Immature natural killer cell (primary cell): ENCODE results near the gene SLC7A4. TPM values are rescaled to one million over a fixed set of nuclear protein-coding genes. Genes with fewer than 3 reads are reported as not detected.
"Not testable (repeated sequence)": the region's sequence is repeated elsewhere in the genome, so short reads cannot be mapped to it uniquely, and the experiment has no call there.

Experiments
- DNase-seq, 3 donors: peaks; one replicate each; pipeline ENCODE4 v3.0.0; 2022; ENCODE audit warnings: mixed read lengths in 1 of 3
- H3K27ac Mint-ChIP-seq, 6 donors: one replicate each; pipeline ENCODE4 v1.8.0; 2020; ENCODE audit warnings: mixed read lengths in 6 of 6, mild to moderate bottlenecking in 5 of 6, inconsistent platforms in 4 of 6, moderate library complexity in 3 of 6
- H3K27me3 Mint-ChIP-seq, 3 donors: one replicate each; pipeline ENCODE4 v1.8.0; 2020 to 2021; ENCODE audit warnings: low read depth in 3 of 3, mild to moderate bottlenecking in 3 of 3, mixed read lengths in 3 of 3, moderate library complexity in 3 of 3, inconsistent platforms in 1 of 3
- H3K36me3 Mint-ChIP-seq, 3 donors: one replicate each; pipeline ENCODE4 v1.8.0; 2020; ENCODE audit warnings: mixed read lengths in 3 of 3, inconsistent platforms in 2 of 3, mild to moderate bottlenecking in 2 of 3
- H3K4me1 Mint-ChIP-seq, 2 donors: one replicate each; pipeline ENCODE4 v1.8.0; 2020; ENCODE audit warnings: inconsistent platforms in 2 of 2, mild to moderate bottlenecking in 2 of 2, mixed read lengths in 2 of 2, moderate library complexity in 1 of 2
- H3K4me3 Mint-ChIP-seq, 5 donors: one replicate each; pipeline ENCODE4 v1.8.0; 2020; ENCODE audit warnings: mild to moderate bottlenecking in 5 of 5, mixed read lengths in 5 of 5, inconsistent platforms in 3 of 5, moderate library complexity in 3 of 5
- H3K9me3 Mint-ChIP-seq, 6 donors: one replicate each; pipeline ENCODE4 v1.8.0; 2020; ENCODE audit warnings: mild to moderate bottlenecking in 6 of 6, mixed read lengths in 6 of 6, inconsistent platforms in 4 of 6, moderate library complexity in 3 of 6
- polyA plus RNA-seq, 3 donors: library from polyadenylated mRNA; unstranded; fragments of 300-500 nt; fragmentation: Illumina TruSeq; gene quantifications; one replicate each; pipeline ENCODE4 v1.2.3, GENCODE V29; 2021

Gene SLC7A4
- polyA plus RNA-seq, 3 donors from 2014 or later = not detected

DNA sequence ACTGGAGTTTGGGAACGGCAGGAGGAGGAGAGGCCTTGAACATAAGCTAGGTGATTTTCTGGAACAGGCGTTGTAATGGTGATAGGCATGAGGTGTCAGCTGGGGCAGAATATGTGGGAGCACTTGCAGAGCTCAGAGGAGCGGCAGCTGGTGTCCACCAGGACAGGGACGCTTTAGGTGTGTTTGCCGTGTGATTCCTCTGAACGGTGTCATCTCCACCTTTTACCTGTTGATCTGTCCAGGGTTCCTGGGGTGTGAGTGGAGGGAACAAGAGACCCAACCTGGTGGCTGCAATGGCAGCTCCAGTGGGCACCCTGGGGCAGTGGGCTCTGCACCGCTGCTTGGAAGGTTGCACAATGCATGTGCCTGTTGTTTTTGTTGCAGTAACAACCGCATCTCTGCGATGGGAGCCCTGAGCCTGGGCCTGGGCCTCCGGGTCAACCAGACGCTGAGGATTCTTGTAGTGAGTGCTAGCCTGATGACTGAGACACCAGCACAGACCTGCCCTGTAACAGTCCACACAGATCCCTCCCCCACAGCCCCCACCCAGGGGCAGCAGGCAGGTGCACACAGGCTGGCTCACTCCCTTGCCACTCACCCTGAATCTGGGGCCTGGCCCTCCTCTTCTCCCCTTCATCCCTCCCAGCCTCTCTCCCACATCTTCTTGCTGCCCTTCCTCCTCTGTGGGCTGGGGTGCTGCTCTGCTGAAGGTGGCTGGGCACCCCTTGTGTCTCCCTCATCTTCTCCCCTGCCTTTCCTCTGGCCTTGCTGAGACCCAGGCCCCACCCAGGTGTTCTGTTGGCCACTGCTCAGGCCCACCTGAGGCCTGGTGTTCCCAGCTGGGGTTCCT lies 22.6 kb upstream of the SLC7A4 start:
- Mint-ChIP-seq H3K27ac (no peak overlapping the region), H3K27me3 (peaks cover 0 to 4% (median 2%) of the 10 kb centered on the region in 3 donors), H3K9me3 (no peaks in the 10 kb centered on the region)

GRCh38 chr22:21054046-21054713 lies 21.8 kb upstream of the SLC7A4 start:
- H3K27ac Mint-ChIP-seq = peak overlapping the region in 1 of 6 donors; percentile 64

More for the DNA sequence above, 22.6 kb upstream of the SLC7A4 start:
- no peaks in the 10 kb centered on the region for H3K36me3 Mint-ChIP-seq
- H3K4me3 Mint-ChIP-seq = peak overlapping the region in 1 of 5 donors; percentile 46
- no peak for DNase-seq
- peaks cover 14 to 17% of the 10 kb centered on the region in 2 donors for H3K4me1 Mint-ChIP-seq

GRCh38 chr22:21052715-21053459 lies 20.5 kb upstream of the SLC7A4 start:
- H3K9me3 Mint-ChIP-seq = no peaks in the 10 kb centered on the region
- DNase-seq = no peak
- H3K4me3 Mint-ChIP-seq = no peak overlapping the region
- peaks cover 14 to 17% of the 10 kb centered on the region in 2 donors for H3K4me1 Mint-ChIP-seq
- peak overlapping the region in 1 of 6 donors; percentile 2 for H3K27ac Mint-ChIP-seq
- peaks cover 0 to 4% (median 2%) of the 10 kb centered on the region in 3 donors for H3K27me3 Mint-ChIP-seq
- H3K36me3 Mint-ChIP-seq = no peaks in the 10 kb centered on the region

More at GRCh38 chr22:21054046-21054713, 21.8 kb upstream of the SLC7A4 start:
- Mint-ChIP-seq H3K4me3 (peak overlapping the region in 1 of 5 donors; percentile 46), H3K36me3 (no peaks in the 10 kb centered on the region), H3K9me3 (no peaks in the 10 kb centered on the region), H3K27me3 (peaks cover 0 to 4% (median 2%) of the 10 kb centered on the region in 3 donors), H3K4me1 (peaks cover 14 to 17% of the 10 kb centered on the region in 2 donors)
- no peak for DNase-seq

GRCh38 chr22:21051831-21052400 lies 19.6 kb upstream of the SLC7A4 start:
- Mint-ChIP-seq H3K36me3 (no peaks in the 10 kb centered on the region), H3K27me3 (peaks cover 0 to 3% (median 2%) of the 10 kb centered on the region in 3 donors), H3K4me1 (peaks cover 13 to 17% of the 10 kb centered on the region in 2 donors), H3K27ac (no peak overlapping the region), H3K4me3 (no peak overlapping the region), H3K9me3 (no peaks in the 10 kb centered on the region)
- no peak for DNase-seq

DNA sequence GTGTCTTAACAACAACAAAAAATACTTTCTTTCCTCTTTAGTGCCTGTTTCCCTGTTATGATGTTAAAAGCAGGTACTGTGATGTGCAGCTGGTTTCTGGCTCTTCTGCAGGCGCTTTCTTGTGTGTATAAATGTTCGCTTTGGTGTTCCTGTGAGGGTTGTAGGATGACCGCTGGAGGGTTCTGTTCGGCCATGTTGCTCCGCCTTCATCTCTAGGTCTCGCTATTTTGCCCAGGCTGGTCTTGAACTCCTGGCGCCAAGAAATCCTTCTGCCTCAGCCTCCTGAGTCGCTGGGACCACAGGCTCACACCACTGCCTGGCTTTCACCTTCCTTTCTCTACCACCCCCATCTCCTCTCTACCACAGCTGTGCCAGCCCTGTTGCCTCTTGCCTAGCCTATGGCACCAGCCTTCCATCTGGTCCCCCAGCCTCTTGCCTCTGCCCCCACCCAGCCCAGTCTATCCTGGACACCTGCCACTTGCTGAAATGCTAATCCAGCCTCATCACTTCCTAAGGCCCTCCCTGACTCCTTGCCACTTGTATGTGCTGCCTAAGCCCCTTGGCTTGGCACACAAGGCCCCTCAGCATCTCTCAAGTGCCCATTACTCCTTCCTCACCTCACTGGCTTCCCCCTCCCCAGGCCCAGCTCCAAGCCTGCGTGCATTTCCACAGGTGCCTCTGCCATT lies 18.9 kb upstream of the SLC7A4 start:
- H3K4me1 Mint-ChIP-seq = peaks cover 7 to 11% of the 10 kb centered on the region in 2 donors
- H3K36me3 Mint-ChIP-seq = no peaks in the 10 kb centered on the region
- H3K27ac Mint-ChIP-seq = no peak overlapping the region
- DNase-seq = no peak
- no peaks in the 10 kb centered on the region for H3K9me3 Mint-ChIP-seq
- peaks cover 0 to 1% (median 0%) of the 10 kb centered on the region in 3 donors for H3K27me3 Mint-ChIP-seq
- no peak overlapping the region for H3K4me3 Mint-ChIP-seq

DNA sequence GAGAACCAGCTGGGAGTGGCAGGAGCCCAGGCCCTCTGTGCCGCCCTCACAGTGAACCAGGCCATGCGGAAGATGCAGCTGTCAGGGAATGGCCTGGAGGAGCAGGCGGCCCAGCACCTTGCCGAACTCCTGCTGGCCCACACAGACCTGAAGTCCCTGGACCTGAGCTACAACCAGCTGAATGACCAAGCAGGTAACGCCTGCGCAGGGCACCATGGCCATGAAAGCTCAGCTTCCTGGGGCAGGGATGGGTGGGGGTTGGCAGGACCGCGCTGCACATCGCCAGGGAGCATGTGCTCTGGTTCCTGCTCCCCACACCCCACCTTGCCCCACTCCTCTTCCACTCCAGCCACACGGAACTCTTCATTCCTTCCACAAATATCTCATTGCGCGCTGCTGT lies 16.6 kb upstream of the SLC7A4 start:
- not testable (repeated sequence) for DNase-seq, H3K36me3 Mint-ChIP-seq, H3K27ac Mint-ChIP-seq, H3K4me3 Mint-ChIP-seq, H3K9me3 Mint-ChIP-seq
- H3K27me3 Mint-ChIP-seq = peaks cover 5 to 10% (median 7%) of the 10 kb centered on the region in 3 donors
- H3K4me1 Mint-ChIP-seq = peaks cover 17 to 19% of the 10 kb centered on the region in 2 donors

- not testable (repeated sequence) for H3K36me3 Mint-ChIP-seq, H3K9me3 Mint-ChIP-seq, H3K4me3 Mint-ChIP-seq, DNase-seq
- H3K27ac Mint-ChIP-seq = peak overlapping the region in 2 of 6 donors; percentile 26 to 34
- H3K27me3 Mint-ChIP-seq = peaks cover 5 to 12% (median 8%) of the 10 kb centered on the region in 3 donors
- peaks cover 18 to 22% of the 10 kb centered on the region in 2 donors for H3K4me1 Mint-ChIP-seq
Measured at GRCh38 chr22:21048448-21048847, 16.1 kb upstream of the SLC7A4 start.

DNA sequence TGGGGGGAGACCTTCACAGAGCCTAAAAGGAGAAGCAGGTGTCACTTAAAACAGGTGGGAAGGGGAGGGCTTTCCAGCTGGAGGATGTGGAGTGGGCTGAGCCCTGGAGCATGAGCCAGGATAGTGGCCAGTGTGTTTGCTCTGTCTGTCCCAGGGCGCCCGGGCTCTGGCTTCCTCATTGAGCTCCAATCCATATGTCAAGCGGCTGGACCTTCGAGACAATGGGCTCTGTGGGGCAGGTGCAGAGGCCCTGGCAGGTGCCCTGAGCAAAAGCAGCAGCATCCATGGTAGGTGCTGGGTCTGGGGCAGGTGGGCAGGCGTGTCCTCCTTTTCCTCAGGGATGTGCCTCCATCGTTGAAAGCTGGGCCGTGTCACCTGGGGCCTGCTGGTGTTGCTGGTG lies 15.4 kb upstream of the SLC7A4 start:
- Mint-ChIP-seq H3K36me3 (no peaks in the 10 kb centered on the region), H3K4me3 (no peak overlapping the region), H3K4me1 (peaks cover 24 to 27% of the 10 kb centered on the region in 2 donors), H3K27ac (peak overlapping the region in 1 of 6 donors; percentile 34), H3K27me3 (peaks cover 5 to 15% (median 10%) of the 10 kb centered on the region in 3 donors), H3K9me3 (no peaks in the 10 kb centered on the region)
- DNase-seq = no peak

DNA sequence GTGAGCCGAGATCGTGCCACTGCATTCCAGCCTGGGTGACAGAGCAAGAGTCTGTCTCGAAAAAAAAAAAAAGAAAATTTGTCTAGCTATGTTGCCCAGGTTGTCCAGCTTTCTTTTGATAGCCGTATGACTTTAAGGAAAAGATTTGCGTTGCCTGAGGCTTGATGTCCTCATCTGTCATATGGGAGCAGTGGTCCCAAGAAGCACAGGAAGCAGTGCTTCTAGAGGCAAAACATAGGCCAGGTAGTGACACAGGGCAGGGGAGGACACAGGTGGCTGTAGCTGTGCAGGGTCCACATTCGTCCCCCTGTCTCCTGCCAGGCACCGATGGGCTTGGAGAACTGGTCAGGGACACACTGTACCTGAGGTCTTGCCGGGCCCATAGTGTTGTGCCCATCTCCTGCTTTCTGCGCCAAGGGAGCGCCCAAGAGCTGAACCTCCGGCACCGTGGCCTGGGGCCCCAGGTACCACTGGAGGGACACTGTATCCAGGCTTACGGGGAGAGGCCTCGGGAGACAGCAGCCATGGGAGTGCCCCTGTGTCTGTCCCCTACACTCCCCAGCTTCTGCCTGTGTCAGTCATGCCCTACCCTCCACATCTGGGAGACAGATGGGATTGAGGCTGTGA lies 14.8 kb upstream of the SLC7A4 start:
- Mint-ChIP-seq H3K27me3 (peaks cover 5 to 15% (median 10%) of the 10 kb centered on the region in 3 donors), H3K36me3 (no peaks in the 10 kb centered on the region), H3K27ac (peak overlapping the region in 2 of 6 donors; percentile 31 to 34), H3K4me3 (no peak overlapping the region), H3K4me1 (peaks cover 24 to 27% of the 10 kb centered on the region in 2 donors), H3K9me3 (no peaks in the 10 kb centered on the region)
- DNase-seq = no peak

GRCh38 chr22:21045585-21046294 lies 13.4 kb upstream of the SLC7A4 start, which contains the start of gene LRRC74B:
Gene LRRC74B (plus strand): TSS chr22:21045946. CDS start chr22:21045987, 41 bp downstream.
- Mint-ChIP-seq H3K27ac (peak within 1 kb of the TSS in 5 of 6 donors; percentile 84 to 93 (median 91)), H3K4me1 (peaks cover 24 to 27% of the 10 kb centered on the region in 2 donors), H3K4me3 (peak within 1 kb of the TSS; percentile 67 to 80 (median 71)), H3K9me3 (no peaks in the 10 kb centered on the region), H3K36me3 (no peaks in the 10 kb centered on the region), H3K27me3 (peaks cover 5 to 15% (median 10%) of the 10 kb centered on the region in 3 donors)
- peak; percentile 78 to 83 (median 80) for DNase-seq

GRCh38 chr22:21044931-21045584 lies 12.7 kb upstream of the SLC7A4 start:
- no peaks in the 10 kb centered on the region for H3K36me3 Mint-ChIP-seq
- H3K9me3 Mint-ChIP-seq = no peaks in the 10 kb centered on the region
- no peak for DNase-seq
- peak overlapping the region; percentile 67 to 80 (median 71) for H3K4me3 Mint-ChIP-seq
- peaks cover 24 to 27% of the 10 kb centered on the region in 2 donors for H3K4me1 Mint-ChIP-seq
- H3K27ac Mint-ChIP-seq = peak overlapping the region in 5 of 6 donors; percentile 84 to 93 (median 91)
- peaks cover 5 to 15% (median 10%) of the 10 kb centered on the region in 3 donors for H3K27me3 Mint-ChIP-seq
